Pulmonary artery endothelial cell (primary cell): Measurements from ENCODE around the gene SYVN1. TPM values are rescaled to one million over a fixed set of nuclear protein-coding genes. Genes with fewer than 3 reads are reported as not detected.

ENCODE experiments used
- DNase-seq: peaks from one replicate; pipeline ENCODE4 v3.0.0-alpha.2; 2011; ENCODE audit warnings: low read depth, low spot score
- total RNA-seq: library from RNA; depleted of rRNA; stranded (reverse); fragments of >200 nt; gene quantifications from 2 replicates; pipeline ENCODE4 v1.2.3, GENCODE V29; 2014

Gene SYVN1
- total RNA-seq, 1 donor from 2014 or later: 7.1 TPM

DNA sequence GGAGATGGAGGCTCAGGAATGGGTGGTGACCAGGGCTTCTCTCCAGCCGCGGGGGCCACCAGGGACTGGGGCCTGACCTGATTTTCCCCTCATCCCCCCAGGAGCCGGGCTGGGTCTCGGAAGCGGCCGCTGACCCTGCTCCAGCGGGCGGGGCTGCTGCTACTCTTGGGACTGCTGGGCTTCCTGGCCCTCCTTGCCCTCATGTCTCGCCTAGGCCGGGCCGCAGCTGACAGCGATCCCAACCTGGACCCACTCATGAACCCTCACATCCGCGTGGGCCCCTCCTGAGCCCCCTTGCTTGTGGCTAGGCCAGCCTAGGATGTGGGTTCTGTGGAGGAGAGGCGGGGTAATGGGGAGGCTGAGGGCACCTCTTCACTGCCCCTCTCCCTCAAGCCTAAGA lies 46.5 kb downstream of the SYVN1 start:
- no peak for DNase-seq

DNA sequence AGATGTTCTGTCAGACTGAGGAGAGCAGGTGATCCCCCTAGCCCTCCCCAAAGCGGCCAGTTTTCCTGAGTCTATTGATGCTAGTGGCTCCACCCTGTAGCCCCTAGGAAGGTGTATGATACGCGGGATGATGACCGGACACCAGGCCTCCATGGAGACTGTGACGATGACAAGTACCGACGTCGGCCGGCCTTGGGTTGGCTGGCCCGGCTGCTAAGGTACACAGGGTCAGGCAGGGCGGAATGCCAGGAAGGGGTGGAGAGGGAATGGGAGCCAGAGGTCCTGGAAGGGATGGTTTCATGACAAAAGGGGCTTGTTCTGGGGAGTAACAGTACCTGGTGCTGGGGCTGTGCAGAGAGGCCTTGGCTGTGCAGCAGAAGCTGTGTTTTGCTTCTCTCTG lies 47.1 kb downstream of the SYVN1 start:
- DNase-seq: no peak

DNA sequence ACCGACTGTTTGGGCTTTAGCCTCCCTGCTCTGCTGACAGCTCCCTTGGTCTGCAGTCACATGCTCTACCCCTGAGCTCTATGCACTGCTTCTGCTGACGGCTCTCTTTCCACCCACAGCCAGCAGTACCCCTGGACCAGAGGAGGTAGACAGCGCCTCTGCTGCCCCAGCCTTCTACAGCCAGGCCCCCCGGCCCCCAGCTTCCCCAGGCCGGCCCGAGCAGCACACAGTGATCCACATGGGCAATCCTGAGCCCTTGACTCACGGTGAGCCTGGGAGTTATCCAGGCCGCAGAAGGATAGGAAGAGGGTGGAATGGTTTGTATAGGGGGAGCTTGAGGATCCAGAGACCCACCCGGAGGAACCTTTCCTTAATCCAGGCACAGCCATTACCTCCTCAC lies 47.5 kb downstream of the SYVN1 start:
- DNase-seq: no peak

DNA sequence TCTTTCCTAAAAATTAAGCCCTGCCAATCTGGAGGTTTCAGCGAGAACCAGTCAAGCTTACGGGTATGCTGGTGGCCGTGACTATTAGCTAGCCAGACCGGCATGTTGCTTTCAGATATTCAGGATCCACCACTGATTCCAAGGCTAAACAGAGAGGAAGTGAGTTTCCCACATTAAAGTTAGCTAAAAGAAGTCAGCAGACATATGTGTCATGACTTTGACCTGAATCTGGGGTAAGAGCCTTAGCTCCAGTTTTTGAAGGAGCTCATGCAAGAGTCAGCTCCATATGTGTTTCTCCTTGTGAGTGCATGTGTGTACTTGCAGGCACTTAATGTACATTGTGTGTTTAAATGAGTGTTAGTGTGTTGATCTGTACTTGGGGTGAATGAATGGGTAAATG lies 48.9 kb downstream of the SYVN1 start:
- no peak for DNase-seq

DNA sequence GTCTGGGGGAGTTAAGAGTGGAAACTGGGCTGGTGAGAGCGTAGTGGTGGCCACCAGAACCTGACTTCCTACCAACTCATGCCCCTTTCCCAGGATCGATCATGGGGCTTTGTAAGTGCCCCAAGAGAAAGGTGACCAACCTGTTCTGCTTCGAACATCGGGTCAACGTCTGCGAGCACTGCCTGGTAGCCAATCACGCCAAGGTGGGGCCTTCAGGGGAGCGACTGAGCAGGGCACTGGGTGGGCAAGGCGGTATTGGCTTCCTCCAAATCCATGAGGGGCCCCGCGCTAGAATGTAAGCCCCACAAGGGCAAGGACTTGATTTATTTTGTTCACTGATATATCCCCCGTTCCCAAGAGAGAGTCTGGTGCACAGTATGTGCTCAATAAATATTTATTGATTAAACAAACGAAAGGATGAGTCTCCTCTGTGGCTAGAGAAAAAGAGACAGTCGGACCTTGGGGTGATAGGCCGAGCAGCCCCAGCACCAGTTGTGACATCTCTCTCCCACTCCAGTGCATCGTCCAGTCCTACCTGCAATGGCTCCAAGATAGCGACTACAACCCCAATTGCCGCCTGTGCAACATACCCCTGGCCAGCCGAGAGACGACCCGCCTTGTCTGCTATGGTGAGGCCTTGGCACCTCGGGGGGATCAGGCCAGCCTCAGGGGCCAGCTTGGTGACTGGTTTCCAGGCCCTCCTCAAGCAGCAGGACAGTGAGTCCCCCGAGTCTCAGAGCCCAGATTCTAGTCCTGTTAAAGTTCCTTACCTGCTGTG lies 49.5 kb downstream of the SYVN1 start:
- no peak for DNase-seq

DNA sequence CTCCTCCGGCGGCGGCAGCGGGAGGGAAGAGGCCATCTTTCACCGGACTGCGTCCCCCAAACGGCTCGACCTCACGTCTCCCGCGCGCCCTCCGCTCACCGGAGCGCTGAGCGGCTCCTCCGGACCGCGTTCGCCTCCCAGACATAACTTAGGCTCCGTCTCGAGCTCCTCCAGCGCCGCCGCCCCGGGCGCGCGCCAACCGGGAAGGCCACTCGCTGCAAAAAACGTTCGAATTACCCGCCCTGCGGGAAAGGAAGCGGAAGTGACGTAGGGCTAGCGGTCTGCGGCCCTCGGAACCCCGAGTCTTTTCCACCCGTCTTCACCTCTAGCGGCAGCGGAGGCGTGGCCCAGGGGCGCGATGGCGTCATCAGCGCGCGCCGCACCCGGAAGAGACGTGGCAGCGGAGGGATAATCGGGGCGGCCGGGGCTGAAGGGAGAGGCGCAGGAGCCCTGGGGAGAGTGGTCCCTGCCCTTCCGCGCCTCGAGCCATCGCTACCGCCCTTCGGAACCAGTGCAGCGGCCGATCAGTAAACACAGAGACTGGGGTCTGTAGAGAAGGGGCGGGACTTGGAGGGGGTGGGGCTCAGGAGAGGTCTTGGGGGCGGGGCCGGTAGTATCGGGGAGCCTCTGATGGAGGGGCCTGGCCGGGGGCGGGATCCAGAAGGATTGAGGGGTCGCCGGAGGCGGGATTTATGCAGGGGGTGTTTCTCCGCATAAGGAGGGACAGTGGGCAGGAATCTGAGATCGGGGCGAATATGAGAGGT lies 50.3 kb downstream of the SYVN1 start, which contains the start of the genes CDCA5 and ZFPL1:
CDCA5 (minus strand) TSS at position 207 of the 764 bp plus-strand sequence; CDS start at position 145, 62 bp downstream.
ZFPL1 (plus strand) TSS at position 389 of the 764 bp plus-strand sequence. CDS start 477 bp downstream, outside the sequence.
- peak; percentile 85 for DNase-seq

DNA sequence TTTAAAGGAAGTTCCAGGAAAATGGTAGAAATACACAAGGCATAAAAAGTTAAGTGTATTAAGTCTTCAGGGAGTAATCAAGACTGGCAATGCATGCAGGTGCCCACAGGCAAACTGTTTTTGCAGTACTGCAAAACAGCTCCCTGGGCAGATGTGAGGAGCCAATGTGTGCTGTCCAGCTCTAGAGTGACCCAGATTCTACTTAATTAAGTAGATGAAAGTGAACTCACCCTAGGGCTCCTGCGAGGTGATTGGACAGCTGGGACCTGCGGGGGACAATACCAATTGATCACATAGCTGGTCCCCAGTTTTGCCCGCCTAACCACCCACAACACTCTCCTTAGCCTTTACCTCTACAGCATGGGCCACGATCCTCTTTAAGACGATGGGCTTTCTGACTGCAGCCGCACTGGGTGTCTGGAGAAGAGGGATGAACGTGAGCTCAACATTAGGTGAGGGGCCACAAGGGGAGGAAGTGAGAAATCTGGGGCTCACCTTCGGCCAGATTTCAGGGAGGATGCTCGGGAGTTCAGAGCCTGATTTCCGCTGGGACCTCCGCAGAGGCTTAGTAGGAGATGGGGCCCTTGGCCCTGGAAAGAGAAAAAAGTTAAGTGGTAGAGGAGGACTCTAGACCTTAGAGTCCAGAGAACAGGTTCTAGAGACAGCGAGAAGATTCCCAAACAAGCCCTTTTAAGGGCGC lies 51.0 kb downstream of the SYVN1 start:
- DNase-seq: no peak

DNA sequence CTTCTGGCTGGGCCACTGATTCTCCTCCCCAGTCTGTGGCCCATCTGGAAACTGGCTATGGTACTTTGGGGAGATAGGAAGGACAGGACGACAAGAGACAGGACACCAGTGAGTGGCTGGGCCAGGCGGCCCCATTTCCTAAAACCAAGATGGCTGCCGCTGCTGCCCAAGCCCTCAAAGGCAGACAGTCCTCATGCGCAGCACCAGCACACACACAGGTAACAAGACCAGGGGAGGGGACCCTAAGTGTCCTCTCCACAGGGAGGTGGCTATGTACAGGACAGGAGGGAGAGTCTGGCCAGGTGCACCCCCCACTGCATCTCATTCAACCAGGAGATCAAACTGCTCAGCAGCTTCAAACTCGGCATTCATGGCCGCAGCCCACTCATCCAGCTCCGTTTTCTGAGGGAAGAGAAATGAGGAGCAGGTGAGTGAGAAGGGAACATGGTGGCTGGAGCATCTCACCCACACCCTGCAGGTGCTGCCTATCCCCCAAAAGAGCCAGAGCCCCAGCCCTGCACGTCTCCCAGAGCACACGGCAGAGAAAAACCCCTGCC lies 55.5 kb downstream of the SYVN1 start:
- DNase-seq: no peak

DNA sequence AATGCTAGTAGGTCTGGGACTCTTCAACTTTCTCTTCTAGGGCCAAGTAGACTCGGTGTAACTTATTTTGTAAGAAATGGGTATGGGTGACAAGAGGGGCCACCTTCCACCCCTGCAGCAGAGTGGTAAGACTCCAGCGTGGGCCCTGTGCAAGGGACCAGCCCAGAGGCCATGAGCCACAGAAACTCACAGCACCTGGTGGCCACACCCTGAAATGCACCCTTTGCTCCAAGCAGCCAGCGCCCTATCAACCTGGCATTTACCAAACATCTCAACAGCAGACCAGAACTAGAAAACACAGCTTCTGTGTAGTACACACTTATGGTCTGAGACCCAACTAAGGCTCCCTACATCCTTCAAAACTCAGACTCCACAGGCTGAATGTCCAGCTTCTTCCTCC lies 56.2 kb downstream of the SYVN1 start:
- no peak for DNase-seq

DNA sequence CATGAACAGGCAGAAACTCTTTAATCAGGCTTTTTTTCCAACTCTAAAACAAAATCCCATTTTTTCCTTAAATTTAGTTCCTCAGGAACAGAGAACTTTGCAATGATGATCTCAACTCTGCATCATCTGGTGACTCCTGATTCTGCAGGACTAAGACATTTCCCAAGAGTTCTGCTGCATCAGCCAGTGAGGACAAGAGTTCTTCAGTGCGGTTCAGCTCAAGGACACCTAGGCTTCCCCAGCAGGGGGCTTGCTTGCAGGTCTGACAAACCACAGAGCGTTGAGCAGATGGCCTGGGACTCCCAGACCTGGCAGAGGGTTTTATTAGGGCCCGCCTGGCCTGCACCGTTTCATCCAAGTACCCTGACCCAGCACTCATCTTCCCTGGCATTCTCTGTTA lies 56.9 kb downstream of the SYVN1 start:
- no peak for DNase-seq

Other genes starting within 250 kb of the SYVN1 start
- gene ATG2A, start 217.3 kb downstream of the SYVN1 start, total RNA-seq: 8.8 and 9.6 TPM in 2 replicates
- gene PPP2R5B, start 209.8 kb downstream of the SYVN1 start, total RNA-seq: 9.7 and 12.1 TPM in 2 replicates
- gene GPHA2, start 198.6 kb downstream of the SYVN1 start, total RNA-seq: not detected in 2 replicates
- not detected in 2 replicates for gene MAJIN, start 162.4 kb downstream of the SYVN1 start, total RNA-seq
- 0.40 and 1.1 TPM in 2 replicates for gene BATF2, start 137.5 kb downstream of the SYVN1 start, total RNA-seq
- gene ARL2, start 120.4 kb downstream of the SYVN1 start, total RNA-seq: 93.5 and 124 TPM in 2 replicates
- 8.2 and 10.5 TPM in 2 replicates for gene SNX15, start 107.1 kb downstream of the SYVN1 start, total RNA-seq
- gene SAC3D1, start 93.3 kb downstream of the SYVN1 start, total RNA-seq: 9.4 and 11.4 TPM in 2 replicates
- gene NAALADL1, start 76.0 kb downstream of the SYVN1 start, total RNA-seq: 10.7 and 15.9 TPM in 2 replicates
- 9.0 and 16.0 TPM in 2 replicates for gene CDCA5, start 50.5 kb downstream of the SYVN1 start, total RNA-seq
- gene ZFPL1, start 50.3 kb downstream of the SYVN1 start, total RNA-seq: 32.9 and 34.6 TPM in 2 replicates
- gene VPS51, start 38.3 kb downstream of the SYVN1 start, total RNA-seq: 174 and 190 TPM in 2 replicates
- gene TM7SF2, start 22.6 kb downstream of the SYVN1 start, total RNA-seq: 20.6 and 28.7 TPM in 2 replicates
- gene ZNHIT2, start 16.8 kb downstream of the SYVN1 start, total RNA-seq: 10.0 and 11.3 TPM in 2 replicates
- 222 and 473 TPM in 2 replicates for gene FAU, start 12.4 kb downstream of the SYVN1 start, total RNA-seq
- 52.2 and 58.2 TPM in 2 replicates for gene MRPL49, start 12.2 kb downstream of the SYVN1 start, total RNA-seq
- gene SPDYC, start 35.7 kb upstream of the SYVN1 start, total RNA-seq: not detected in 2 replicates
- 151 and 203 TPM in 2 replicates for gene CAPN1, start 47.4 kb upstream of the SYVN1 start, total RNA-seq
- 9.2 and 15.3 TPM in 2 replicates for gene POLA2, start 127.4 kb upstream of the SYVN1 start, total RNA-seq
- 19.5 and 22.5 TPM in 2 replicates for gene CDC42EP2, start 180.3 kb upstream of the SYVN1 start, total RNA-seq
- gene DPF2, start 199.3 kb upstream of the SYVN1 start, total RNA-seq: 24.3 and 38.3 TPM in 2 replicates
- 0.32 and 0.33 TPM in 2 replicates for gene TIGD3, start 220.2 kb upstream of the SYVN1 start, total RNA-seq
- 1.3 and 1.4 TPM in 2 replicates for gene SLC25A45, start 248.1 kb upstream of the SYVN1 start, total RNA-seq